Esophagus muscularis mucosa (tissue), 4 donors: ENCODE data around the gene ZNF689. TPM values are rescaled to one million over a fixed set of nuclear protein-coding genes. Genes with fewer than 3 reads are reported as not detected.

Experiments
- DNase-seq: peaks from one replicate; pipeline ENCODE4 v3.0.0-alpha.2; 2017; ENCODE audit errors: extremely low spot score
- H3K27ac ChIP-seq, 4 donors: fragments of 200-600 bp; sonication (generic); replicated peaks in 1 of 4; 1 replicate in 3 of 4; 2 replicates in 1 of 4; pipeline ENCODE4 v1.5.1; 2016 to 2019; ENCODE audit warnings: mild to moderate bottlenecking in 1 of 4
- H3K27me3 ChIP-seq, 4 donors: fragments of 200-600 bp; sonication (generic); one replicate each; pipeline versions ENCODE4 v1.5.1 to v1.6.0; 2016 to 2019
- H3K36me3 ChIP-seq, 4 donors: fragments of 200-600 bp; sonication (generic); one replicate each; pipeline ENCODE4 v1.5.1; 2016 to 2019
- H3K4me1 ChIP-seq, 4 donors: fragments of 200-600 bp; sonication (generic); one replicate each; pipeline ENCODE4 v1.5.1; 2016 to 2019
- H3K4me3 ChIP-seq, 4 donors: fragments of 200-600 bp; sonication (generic); 1 replicate in 2 of 4; 2 replicates in 2 of 4; pipeline ENCODE4 v1.5.1; 2016 to 2019; ENCODE audit warnings: mild to moderate bottlenecking in 4 of 4, moderate library complexity in 1 of 4
- H3K9me3 ChIP-seq, 4 donors: fragments of 200-600 bp; sonication (generic); 1 replicate in 3 of 4; 2 replicates in 1 of 4; pipeline ENCODE4 v1.5.1; 2016 to 2019
- CTCF ChIP-seq, 3 experiments: fragments of 200-600 bp in 2 of 3; fragments of 450-650 bp in 1 of 3; sonication (generic) in 2 of 3; IDR thresholded peaks; one replicate each; pipeline ENCODE4 v1.5.1; 2017 to 2019; ENCODE audit warnings: antibody characterized with exemption in 3 of 3, mild to moderate bottlenecking in 2 of 3, moderate library complexity in 1 of 3
- EP300 ChIP-seq: sonication (generic); formaldehyde crosslinking; IDR thresholded peaks from one replicate; pipeline ENCODE4 v1.6.1; 2017; ENCODE audit warnings: antibody characterized with exemption
- POLR2A ChIP-seq: fragments of 450-650 bp; IDR thresholded peaks from one replicate; pipeline ENCODE4 v1.6.1; 2017; ENCODE audit warnings: antibody characterized with exemption, moderate library complexity, mild to moderate bottlenecking, low read depth
- POLR2AphosphoS5 ChIP-seq, 2 donors: sonication (generic); formaldehyde crosslinking; IDR thresholded peaks; one replicate each; pipeline ENCODE4 v1.6.1; 2017; ENCODE audit warnings: antibody characterized with exemption in 2 of 2
- WGBS: methylation state at CpG from one replicate; pipeline ENCODE4 v1.1.5; 2018; 5-methylcytosine and 5-hydroxymethylcytosine counted together
- intact Hi-C: fragments of 100-400 bp; cut with DNase I; formaldehyde crosslinking; loops from one replicate; pipeline ENCODE4 v1.15.1; 2023
- total RNA-seq, 4 donors: library from RNA; depleted of rRNA; stranded (reverse); fragments of >200 nt; gene quantifications; one replicate each; pipeline versions ENCODE4 v1.1.0 to v1.2.1, GENCODE V29; 2016

ZNF689 gene
- total RNA-seq, 4 donors from 2014 or later: 9.1 to 14.5 (median 13.9) TPM

- TF ChIP-seq EP300: no peak
- no peak for TF ChIP-seq POLR2A
- no peak for TF ChIP-seq POLR2AphosphoS5 (IDR thresholded peaks at IDR 0.05)
- TF ChIP-seq CTCF (IDR thresholded peaks at IDR 0.05): no peak
- Histone ChIP-seq H3K4me1 (peaks cover 15 to 56% (median 38%) of the 10 kb centered on the region in 4 donors), H3K27me3 (no peaks in the 10 kb centered on the region), H3K27ac (no peak overlapping the region), H3K4me3 (no peak overlapping the region), H3K9me3 (no peaks in the 10 kb centered on the region), H3K36me3 (peaks cover 18 to 74% (median 49%) of the 10 kb centered on the region in 4 donors)
- intact Hi-C loops: no loop called here
- DNase-seq: no peak
- WGBS: 86% methylated on average over 7 of the region's 7 CpGs
Measured at GRCh38 chr16:30581457-30581856, 28.7 kb downstream of the ZNF689 start.

- H3K9me3 ChIP-seq: no peaks in the 10 kb centered on the region
- intact Hi-C loops: no loop called here
- TF ChIP-seq POLR2AphosphoS5 (IDR thresholded peaks at IDR 0.05) (no peak), EP300 (no peak), POLR2A (no peak), CTCF (IDR thresholded peaks at IDR 0.05) (no peak)
- DNase-seq: no peak
- no peak overlapping the region for H3K4me3 ChIP-seq
- peaks cover 22 to 28% (median 24%) of the 10 kb centered on the region in 4 donors for H3K4me1 ChIP-seq
- H3K27ac ChIP-seq: no peak overlapping the region
- WGBS: 92% methylated on average over 1 of the region's 1 CpG
- no peaks in the 10 kb centered on the region for H3K27me3 ChIP-seq
- H3K36me3 ChIP-seq: peaks cover 0 to 36% (median 16%) of the 10 kb centered on the region in 4 donors
Measured at GRCh38 chr16:30574678-30575077, 35.5 kb downstream of the ZNF689 start.

GRCh38 chr16:30571445-30572322, 38.5 kb downstream of the ZNF689 start, which contains the start of gene ZNF688:
Gene ZNF688, minus strand, starts transcription at chr16:30571714. Its CDS starts 85 bp downstream, at chr16:30571629.
- DNase-seq: peak; percentile 99
- intact Hi-C loops: no loop called here
- WGBS: 0% methylated on average over 24 of the region's 67 CpGs
- H3K9me3 ChIP-seq: no peaks in the 10 kb centered on the region
- H3K36me3 ChIP-seq: peaks cover 0 to 13% (median 3%) of the 10 kb centered on the region in 4 donors
- H3K27me3 ChIP-seq: no peaks in the 10 kb centered on the region
- H3K4me1 ChIP-seq: peaks cover 22 to 29% (median 24%) of the 10 kb centered on the region in 4 donors
- H3K27ac ChIP-seq: peak within 1 kb of the TSS; percentile 95 to 100 (median 98)
- TF ChIP-seq POLR2A (peak; percentile 29), POLR2AphosphoS5 (IDR thresholded peaks at IDR 0.05) (peak; percentile 82 to 86), CTCF (IDR thresholded peaks at IDR 0.05) (no peak)
- H3K4me3 ChIP-seq: peak within 1 kb of the TSS; percentile 87 to 95 (median 90)

GRCh38 chr16:30570636-30571444, 39.3 kb downstream of the ZNF689 start:
- TF ChIP-seq CTCF (IDR thresholded peaks at IDR 0.05): no peak
- TF ChIP-seq EP300: no peak
- TF ChIP-seq POLR2AphosphoS5 (IDR thresholded peaks at IDR 0.05): no peak
- TF ChIP-seq POLR2A: no peak
- H3K27me3 ChIP-seq: no peaks in the 10 kb centered on the region
- DNase-seq: no peak
- H3K27ac ChIP-seq: peak overlapping the region; percentile 95 to 100 (median 98)
- intact Hi-C loops: no loop called here
- H3K4me3 ChIP-seq: peak overlapping the region; percentile 87 to 95 (median 90)
- no peaks in the 10 kb centered on the region for H3K9me3 ChIP-seq
- 16% methylated on average over 11 of the region's 22 CpGs for WGBS
- H3K4me1 ChIP-seq: peaks cover 22 to 29% (median 24%) of the 10 kb centered on the region in 4 donors
- peaks cover 0 to 10% (median 3%) of the 10 kb centered on the region in 4 donors for H3K36me3 ChIP-seq
